GM18502 (cell line): ENCODE data around the gene GPC6.

ENCODE experiments used
- ATAC-seq: cut with Tn5 transposase; IDR thresholded peaks from one replicate; pipeline ENCODE4 v1.9.1; 2021; ENCODE audit warnings: mild to moderate bottlenecking; ENCODE audit not compliant: unreplicated experiment, poor library complexity

Gene GPC6

DNA sequence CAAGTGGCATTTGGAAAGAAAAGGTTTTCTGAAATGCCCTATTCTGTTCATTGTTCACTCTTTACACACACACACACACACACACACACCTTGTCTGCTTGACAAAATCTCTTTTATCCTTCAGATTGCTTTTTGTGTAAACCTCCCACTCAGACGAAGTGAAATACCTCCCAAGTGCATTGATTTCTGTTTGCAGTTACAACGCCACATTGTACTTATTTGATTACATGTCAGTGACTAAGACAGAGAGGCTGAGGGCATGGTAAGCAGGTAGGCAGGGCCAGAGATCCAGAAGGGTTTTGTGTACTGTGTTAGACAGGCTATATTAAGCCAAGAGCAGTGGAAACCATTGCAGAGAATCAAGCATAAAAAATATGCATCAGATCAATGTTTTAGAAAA is 561.8 kb downstream of the GPC6 start:
- ATAC-seq: no peak

DNA sequence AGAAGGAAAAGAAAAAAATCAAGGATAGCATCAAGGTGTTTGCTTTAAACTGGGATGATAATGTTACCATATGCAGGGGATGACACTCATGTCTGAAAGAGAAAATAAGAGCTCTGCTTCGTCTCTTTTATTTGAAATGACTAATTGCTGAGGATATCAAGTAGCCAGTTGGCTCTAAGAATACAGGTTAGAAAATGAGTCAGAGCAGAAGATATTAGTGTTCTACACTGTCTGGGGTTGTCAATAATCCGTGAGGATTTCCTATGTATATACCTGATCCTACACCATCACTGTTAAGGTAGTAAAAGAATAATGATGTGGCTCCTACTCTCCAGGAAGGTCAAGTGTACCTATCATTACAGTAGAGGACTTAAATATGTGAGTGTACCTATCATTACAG is 562.5 kb downstream of the GPC6 start:
- no peak for ATAC-seq

DNA sequence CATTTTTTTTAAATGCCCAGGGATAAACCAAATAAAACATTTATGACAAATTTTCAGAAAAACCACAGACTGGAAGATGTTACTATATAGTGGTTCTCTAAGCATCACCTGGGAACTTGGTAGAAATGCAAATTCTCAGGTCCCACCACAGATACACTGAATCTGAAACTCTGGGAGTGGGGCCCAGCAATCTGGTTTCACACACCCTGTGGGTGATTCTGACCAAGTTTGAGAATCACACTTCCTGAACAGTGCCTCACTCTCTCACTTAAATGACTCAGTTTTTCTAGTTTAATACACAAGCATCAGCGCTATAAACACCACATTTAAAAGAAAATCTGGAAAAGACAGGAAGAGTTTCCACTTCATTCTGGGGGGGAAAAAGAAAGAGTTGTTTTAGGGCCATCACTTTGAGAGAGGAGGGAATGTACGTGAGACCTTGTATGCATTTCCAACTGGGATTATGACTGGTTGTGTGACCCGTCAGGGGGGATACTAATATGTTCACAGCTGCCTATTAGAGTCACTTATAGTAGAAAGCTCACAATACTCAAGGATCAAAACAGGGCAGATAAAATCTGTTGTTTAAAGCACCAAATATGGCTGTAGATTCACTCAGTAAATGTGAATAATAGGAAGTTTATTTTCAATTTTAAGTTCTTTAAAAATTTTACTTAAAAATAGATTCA is 567.7 kb downstream of the GPC6 start:
- peak; percentile 87 for ATAC-seq

DNA sequence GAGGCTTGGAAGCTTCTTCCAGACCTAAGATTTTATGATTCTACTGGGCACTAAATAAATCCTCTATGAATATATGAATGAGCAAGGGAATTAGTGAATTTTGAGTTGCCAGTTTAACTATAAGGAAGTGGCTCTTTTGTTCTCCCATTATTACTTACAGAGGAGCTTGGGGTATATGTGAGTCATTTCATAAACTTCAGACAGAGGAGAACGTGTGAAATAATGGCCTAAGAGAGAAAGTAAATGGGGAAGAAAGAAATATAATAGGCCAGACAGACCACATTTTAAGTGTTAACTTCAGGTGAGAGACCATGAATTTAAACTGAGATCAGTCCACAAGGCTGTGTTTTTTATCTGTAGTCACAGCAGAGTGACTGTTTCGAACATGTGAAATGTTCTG is 570.9 kb downstream of the GPC6 start:
- ATAC-seq: peak; percentile 66

- no peak for ATAC-seq
Measured at GRCh38 chr13:93800342-93800741, 573.7 kb downstream of the GPC6 start.

- ATAC-seq: no peak
Measured at GRCh38 chr13:93805736-93806135, 579.1 kb downstream of the GPC6 start.

GRCh38 chr13:93806861-93807260 is 580.3 kb downstream of the GPC6 start:
- no peak for ATAC-seq

- no peak for ATAC-seq
Measured at GRCh38 chr13:93810264-93810663, 583.7 kb downstream of the GPC6 start.

DNA sequence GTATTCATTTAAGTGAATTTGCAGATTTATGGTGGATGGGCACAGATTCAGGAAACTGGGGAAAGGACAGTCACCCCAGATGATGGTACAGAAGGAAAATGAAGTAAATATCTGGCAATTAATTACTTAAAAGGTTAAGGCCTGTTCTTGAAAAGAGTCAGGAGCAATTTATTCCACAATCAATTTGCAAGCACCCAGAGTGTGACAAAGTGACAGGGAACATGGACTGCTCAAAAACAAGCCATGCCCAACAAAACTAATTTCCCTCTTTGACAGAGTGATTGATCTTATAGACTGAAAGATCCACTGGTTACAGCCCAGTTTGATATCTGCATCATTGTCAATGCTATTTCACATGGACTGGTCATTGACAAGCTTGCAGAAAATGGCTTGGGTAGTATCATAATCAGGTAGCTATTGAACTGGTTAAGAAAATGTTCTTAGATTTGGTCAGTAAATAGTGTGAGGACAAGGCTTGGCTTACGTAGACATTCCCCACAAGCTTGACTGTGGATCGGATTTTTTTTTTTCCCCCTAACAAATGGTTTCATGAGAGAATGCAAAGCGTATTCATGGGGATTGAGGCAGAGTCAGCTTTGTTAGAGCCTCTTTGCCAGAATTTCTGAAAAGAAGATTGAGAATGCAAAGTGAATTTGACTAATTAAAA is 584.6 kb downstream of the GPC6 start:
- no peak for ATAC-seq

DNA sequence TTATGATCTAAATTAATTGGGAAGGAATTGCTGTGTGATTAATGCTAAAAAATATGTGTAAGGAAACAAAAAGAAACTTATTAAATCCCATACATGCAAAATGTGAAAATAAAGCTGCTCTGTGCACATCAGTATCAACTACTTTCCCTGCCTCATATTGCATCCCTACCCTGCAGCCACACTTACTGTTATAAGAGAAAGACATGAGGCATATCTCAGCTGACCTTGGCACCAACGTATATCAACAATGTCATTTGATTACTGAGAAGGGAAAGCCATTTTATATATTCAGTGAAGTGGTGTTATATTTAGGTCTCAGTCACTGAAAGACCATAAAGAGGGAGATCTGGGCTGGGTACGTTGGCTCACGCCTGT is 585.1 kb downstream of the GPC6 start:
- no peak for ATAC-seq

- ATAC-seq: no peak
Measured at GRCh38 chr13:93814658-93815057, 588.1 kb downstream of the GPC6 start.

DNA sequence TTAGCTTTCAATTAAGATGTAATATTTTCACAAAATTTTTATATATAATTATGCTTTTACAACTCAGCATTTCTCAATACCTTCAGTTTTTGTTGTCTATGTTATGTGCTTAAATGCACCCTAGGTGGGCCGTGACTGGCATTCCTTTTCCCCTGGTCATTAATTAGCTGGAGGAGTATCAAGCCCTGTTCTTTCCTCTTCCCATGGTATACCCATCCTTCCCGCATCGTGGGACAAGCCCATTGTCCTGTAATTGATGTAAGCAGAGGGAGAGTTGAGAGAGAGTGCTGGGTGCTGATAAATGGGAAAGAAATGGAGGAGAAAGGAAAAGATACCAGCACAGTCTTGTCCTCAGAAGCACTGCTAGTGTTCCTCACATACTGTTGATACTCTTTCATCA is 591.7 kb downstream of the GPC6 start:
- no peak for ATAC-seq

- ATAC-seq: no peak
Measured at GRCh38 chr13:93819331-93819890, 592.8 kb downstream of the GPC6 start.

DNA sequence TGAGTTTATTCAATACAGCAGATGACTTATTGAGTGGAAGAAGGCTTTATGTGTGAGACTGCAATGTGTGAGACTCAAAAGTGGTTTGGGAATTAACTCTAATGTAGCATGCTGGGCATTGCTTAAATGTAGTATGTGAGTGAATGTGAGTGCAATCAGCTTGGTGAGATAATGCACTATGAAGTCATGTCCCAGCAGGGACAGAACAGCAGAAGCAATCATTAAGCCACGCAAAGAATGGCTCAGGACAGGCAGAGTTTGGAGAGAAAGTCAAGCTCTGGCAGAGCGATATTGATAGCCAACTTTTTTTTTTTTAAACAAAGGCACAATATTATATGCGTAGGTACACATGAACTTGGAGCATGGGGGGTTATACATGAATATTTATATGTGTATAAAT is 597.7 kb downstream of the GPC6 start:
- ATAC-seq: no peak

- no peak for ATAC-seq
Measured at GRCh38 chr13:93834051-93834450, 607.4 kb downstream of the GPC6 start.

GRCh38 chr13:93843082-93843481 is 616.5 kb downstream of the GPC6 start:
- no peak for ATAC-seq

DNA sequence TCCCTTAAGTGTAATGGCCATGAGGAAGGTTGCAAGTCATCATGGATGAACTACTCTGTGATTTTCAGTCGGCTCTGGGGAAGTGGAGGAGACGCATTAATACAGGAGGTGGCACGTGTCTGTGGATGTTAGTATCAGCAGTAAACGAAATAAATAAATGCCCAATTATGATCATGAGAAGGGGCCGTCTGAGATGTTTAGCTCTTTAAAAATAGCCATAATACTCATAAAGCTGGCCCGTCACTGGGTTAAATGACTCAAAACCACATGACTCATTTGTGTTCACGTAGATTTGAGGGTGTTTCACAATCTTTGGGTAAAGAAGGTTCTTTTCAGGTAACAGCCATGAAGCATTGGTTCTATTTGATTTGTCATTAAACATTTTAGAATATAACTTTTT is 620.6 kb downstream of the GPC6 start:
- ATAC-seq: peak; percentile 91

DNA sequence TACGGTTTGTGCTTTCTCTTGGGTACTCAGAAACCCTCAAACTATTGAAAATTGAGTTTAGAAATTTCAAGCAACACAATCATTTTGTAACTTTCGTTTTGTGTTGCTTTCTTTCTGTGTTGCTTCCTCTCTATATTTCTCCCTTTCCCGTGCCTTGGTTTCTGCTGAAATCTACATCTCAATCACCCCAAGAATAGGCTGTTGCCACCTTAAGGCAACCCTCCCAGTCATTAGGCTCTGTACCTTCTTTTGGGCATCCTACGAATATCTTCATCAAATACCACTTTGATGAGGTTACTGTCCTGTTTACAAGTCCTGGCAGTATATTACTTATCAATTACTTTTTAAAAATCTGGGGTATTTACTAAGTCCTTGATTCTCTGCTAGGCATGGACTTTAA is 621.6 kb downstream of the GPC6 start:
- ATAC-seq: no peak

DNA sequence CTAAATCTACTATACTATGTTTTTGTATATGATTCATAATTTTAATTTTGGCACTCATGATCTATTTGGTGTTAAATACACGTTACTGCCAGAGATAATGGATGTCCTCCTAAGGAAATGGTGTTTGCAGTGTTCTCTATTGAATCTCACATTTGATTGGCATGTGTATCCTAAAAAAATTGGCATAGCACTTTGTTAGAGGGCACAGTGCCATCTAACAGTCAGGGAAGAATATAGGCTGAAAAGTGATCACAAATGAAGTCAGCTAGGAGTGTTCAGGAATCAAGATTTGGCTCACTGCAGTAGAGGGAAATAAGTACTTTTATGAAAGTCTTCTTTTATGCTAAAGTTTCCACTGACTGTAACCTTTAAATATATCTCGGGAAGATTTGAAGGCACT is 624.6 kb downstream of the GPC6 start:
- ATAC-seq: no peak

DNA sequence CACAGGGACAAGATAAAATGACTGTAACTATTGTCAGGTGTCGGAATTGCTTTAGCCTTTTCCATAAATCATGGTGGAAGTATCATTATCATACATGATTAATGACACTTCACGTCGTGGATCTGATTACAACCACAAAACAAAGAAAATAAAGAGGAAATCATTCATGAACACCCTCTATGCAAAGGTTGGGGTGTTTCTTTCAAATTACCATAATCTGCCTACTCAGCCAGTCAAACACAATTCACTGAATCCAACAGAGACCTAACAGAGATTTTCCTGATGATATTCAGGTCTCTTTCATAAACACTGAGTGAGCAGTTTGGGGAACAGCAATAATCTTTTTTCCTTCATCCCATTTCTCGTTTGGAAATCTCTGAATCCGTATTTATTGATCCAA is 627.3 kb downstream of the GPC6 start:
- no peak for ATAC-seq

DNA sequence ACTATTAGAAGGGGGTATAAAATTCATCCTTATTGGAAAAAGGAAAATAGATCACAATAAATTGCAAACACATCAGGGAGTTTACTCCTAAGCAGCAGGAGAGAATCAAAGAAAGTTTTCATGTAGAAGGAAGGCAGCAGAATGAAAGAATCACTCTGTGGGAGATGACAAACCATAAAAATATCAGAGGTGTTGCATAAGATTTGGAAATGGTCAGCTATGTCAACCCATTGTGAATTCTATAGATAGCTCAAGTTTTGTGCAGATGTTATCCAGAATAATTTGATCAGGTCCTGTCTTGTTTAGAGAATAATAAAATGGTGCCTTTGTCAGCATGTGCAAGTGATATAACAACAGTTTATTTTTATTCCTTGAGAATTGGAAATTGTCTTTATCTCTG is 630.5 kb downstream of the GPC6 start:
- ATAC-seq: no peak

DNA sequence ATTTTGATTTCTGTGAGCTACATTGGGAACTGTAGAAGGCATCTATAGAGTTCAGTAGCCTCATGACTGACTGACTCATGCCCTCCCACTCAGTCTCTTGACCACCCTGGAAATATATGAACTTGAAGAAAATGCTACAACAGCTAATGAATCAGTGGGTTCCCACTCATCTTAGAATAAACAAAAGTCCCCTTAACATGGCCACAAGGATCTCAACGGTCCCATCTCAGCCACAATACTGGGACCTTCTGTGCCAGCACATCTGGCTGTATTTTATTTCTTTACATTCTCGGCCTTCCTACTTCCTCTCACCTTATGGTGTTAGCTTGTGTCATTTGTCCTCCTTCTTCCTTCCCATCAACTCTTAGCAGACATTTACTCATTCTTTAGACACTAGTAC is 633.1 kb downstream of the GPC6 start:
- ATAC-seq: no peak
